Loucy (cell line): ENCODE results near the gene MRPL52.

Source experiments
- H2AFZ ChIP-seq: fragments of 200-600 bp; sonication (generic); 2 replicates; pipeline ENCODE4 v1.6.0; 2016; ENCODE audit warnings: antibody characterized with exemption, mild to moderate bottlenecking, low read length, moderate library complexity
- H3F3A ChIP-seq: fragments of 200-600 bp; 2 replicates; pipeline ENCODE4 v1.6.0; 2016; ENCODE audit warnings: antibody characterized with exemption, low read depth, mild to moderate bottlenecking
- H3K27me3 ChIP-seq: fragments of 200-600 bp; sonication (generic); 2 replicates; pipeline ENCODE4 v1.6.1; 2014; ENCODE audit warnings: low read length, mild to moderate bottlenecking; ENCODE audit not compliant: insufficient read depth, poor library complexity, severe bottlenecking
- H3K36me3 ChIP-seq: fragments of 200-600 bp; sonication (generic); 2 replicates; pipeline ENCODE4 v1.6.1; 2016; ENCODE audit warnings: low read length; ENCODE audit not compliant: insufficient read depth
- H3K4me1 ChIP-seq: fragments of 200-600 bp; sonication (generic); 2 replicates; pipeline ENCODE4 v1.5.1; 2014; ENCODE audit warnings: low read length, mild to moderate bottlenecking; ENCODE audit not compliant: insufficient read depth, poor library complexity, severe bottlenecking
- H3K4me2 ChIP-seq: fragments of 200-600 bp; sonication (generic); 2 replicates; pipeline ENCODE4 v1.6.0; 2014; ENCODE audit warnings: antibody characterized with exemption, low read length, low read depth, mild to moderate bottlenecking; ENCODE audit not compliant: poor library complexity, severe bottlenecking
- H3K4me3 ChIP-seq: fragments of 200-600 bp; sonication (generic); 2 replicates; pipeline ENCODE4 v1.5.1; 2014; ENCODE audit warnings: low read length, mild to moderate bottlenecking, mixed read lengths; ENCODE audit not compliant: poor library complexity, severe bottlenecking
- H3K79me2 ChIP-seq: fragments of 200-600 bp; sonication (generic); 2 replicates; pipeline ENCODE4 v1.6.1; 2014; ENCODE audit warnings: low read length; ENCODE audit not compliant: insufficient read depth
- H3K9ac ChIP-seq: fragments of 200-600 bp; sonication (generic); 2 replicates; pipeline ENCODE4 v1.6.0; 2014; ENCODE audit warnings: mild to moderate bottlenecking, low read depth, low read length, moderate library complexity; ENCODE audit not compliant: poor library complexity, severe bottlenecking
- H3K9me2 ChIP-seq: fragments of 200-600 bp; sonication (generic); replicated peaks from 2 replicates; pipeline ENCODE4 v1.6.1; 2016; ENCODE audit warnings: low read depth, low read length, mixed read lengths
- H3K9me3 ChIP-seq: fragments of 200-600 bp; sonication (generic); 2 replicates; pipeline ENCODE4 v1.6.1; 2014; ENCODE audit warnings: mild to moderate bottlenecking, antibody characterized with exemption, low read length, low read depth; ENCODE audit not compliant: insufficient read depth
- H4K20me1 ChIP-seq: fragments of 200-600 bp; sonication (generic); 2 replicates; pipeline ENCODE4 v1.6.0; 2014; ENCODE audit warnings: antibody characterized with exemption, low read length, mild to moderate bottlenecking; ENCODE audit not compliant: insufficient read depth, poor library complexity, severe bottlenecking
- EZH2phosphoT487 ChIP-seq: fragments of 200-600 bp; IDR thresholded peaks from 2 replicates; pipeline ENCODE4 v1.6.1; 2018; ENCODE audit warnings: antibody characterized with exemption, mild to moderate bottlenecking, moderate library complexity, borderline replicate concordance
- TF ChIP-seq, protein P1 (sequence below): fragments of 200-600 bp; sonication (generic); conservative IDR thresholded peaks from 2 replicates; pipeline ENCODE4 v1.5.1; 2014; ENCODE audit warnings: mild to moderate bottlenecking, antibody characterized with exemption, low read length

The MRPL52 gene

DNA sequence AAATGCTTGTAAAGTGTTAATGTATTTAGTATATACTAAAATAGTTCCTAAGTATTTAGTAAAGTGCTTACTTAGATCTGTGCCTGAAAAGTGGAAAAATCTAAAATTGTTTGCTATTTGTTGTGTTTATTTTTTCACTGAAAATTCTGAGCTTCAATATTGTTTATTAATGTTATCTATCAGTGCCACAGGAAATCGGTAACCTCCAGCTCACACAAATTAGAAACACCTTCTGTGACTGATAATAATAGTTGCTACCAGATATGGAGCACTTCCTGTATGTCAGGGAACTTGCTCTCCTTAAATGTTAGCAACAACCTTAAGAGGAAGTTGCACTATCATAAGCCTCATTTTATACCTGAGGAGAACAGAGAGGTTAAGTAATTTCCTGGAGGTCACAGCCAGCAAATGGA is 41.1 kb downstream of the MRPL52 start:
- peaks cover 3% of the 10 kb centered on the region; the same call in 1 of the 2 replicates for H3K79me2 ChIP-seq
- peak overlapping the region; percentile 83 for H3K4me3 ChIP-seq
- H4K20me1 ChIP-seq, result no peaks in the 10 kb centered on the region
- peaks cover 8% of the 10 kb centered on the region; the same call in 1 of the 2 replicates for H3K36me3 ChIP-seq
- H3K9ac ChIP-seq, result peak overlapping the region; percentile 81
- no peak for TF ChIP-seq EZH2phosphoT487
- TF ChIP-seq, protein P1, sequence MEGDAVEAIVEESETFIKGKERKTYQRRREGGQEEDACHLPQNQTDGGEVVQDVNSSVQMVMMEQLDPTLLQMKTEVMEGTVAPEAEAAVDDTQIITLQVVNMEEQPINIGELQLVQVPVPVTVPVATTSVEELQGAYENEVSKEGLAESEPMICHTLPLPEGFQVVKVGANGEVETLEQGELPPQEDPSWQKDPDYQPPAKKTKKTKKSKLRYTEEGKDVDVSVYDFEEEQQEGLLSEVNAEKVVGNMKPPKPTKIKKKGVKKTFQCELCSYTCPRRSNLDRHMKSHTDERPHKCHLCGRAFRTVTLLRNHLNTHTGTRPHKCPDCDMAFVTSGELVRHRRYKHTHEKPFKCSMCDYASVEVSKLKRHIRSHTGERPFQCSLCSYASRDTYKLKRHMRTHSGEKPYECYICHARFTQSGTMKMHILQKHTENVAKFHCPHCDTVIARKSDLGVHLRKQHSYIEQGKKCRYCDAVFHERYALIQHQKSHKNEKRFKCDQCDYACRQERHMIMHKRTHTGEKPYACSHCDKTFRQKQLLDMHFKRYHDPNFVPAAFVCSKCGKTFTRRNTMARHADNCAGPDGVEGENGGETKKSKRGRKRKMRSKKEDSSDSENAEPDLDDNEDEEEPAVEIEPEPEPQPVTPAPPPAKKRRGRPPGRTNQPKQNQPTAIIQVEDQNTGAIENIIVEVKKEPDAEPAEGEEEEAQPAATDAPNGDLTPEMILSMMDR, result no peak
- H3K4me2 ChIP-seq, result peak overlapping the region; percentile 69
- peak overlapping the region; percentile 83 for H2AFZ ChIP-seq
- no peaks in the 10 kb centered on the region for H3K9me3 ChIP-seq
- no peaks in the 10 kb centered on the region for H3K9me2 ChIP-seq
- H3K4me1 ChIP-seq, result peaks cover 17% of the 10 kb centered on the region
- H3K27me3 ChIP-seq, result no peaks in the 10 kb centered on the region
- H3F3A ChIP-seq, result peaks cover 4% of the 10 kb centered on the region; the same call in 1 of the 2 replicates

GRCh38 chr14:22871224-22872032 is 41.7 kb downstream of the MRPL52 start, which contains the start of gene LRP10:
TSS of gene LRP10 (plus strand) at chr14:22871740. CDS start at chr14:22872304, 564 bp downstream.
- no peaks in the 10 kb centered on the region for H3K9me3 ChIP-seq
- H2AFZ ChIP-seq, result peak within 1 kb of the TSS; percentile 83
- peak within 1 kb of the TSS; percentile 69 for H3K4me2 ChIP-seq
- H3K27me3 ChIP-seq, result no peaks in the 10 kb centered on the region
- peak within 1 kb of the TSS; percentile 81 for H3K9ac ChIP-seq
- H3K4me1 ChIP-seq, result peaks cover 14% of the 10 kb centered on the region
- H3F3A ChIP-seq, result peaks cover 4% of the 10 kb centered on the region; the same call in 1 of the 2 replicates
- H3K9me2 ChIP-seq, result no peaks in the 10 kb centered on the region
- H3K36me3 ChIP-seq, result peaks cover 8% of the 10 kb centered on the region; the same call in 1 of the 2 replicates
- no peaks in the 10 kb centered on the region for H4K20me1 ChIP-seq
- H3K4me3 ChIP-seq, result peak within 1 kb of the TSS; percentile 83
- peaks cover 3% of the 10 kb centered on the region; the same call in 1 of the 2 replicates for H3K79me2 ChIP-seq
- TF ChIP-seq, protein P1, result no peak
- no peak for TF ChIP-seq EZH2phosphoT487

GRCh38 chr14:22872033-22872832 is 42.5 kb downstream of the MRPL52 start:
- peak overlapping the region; percentile 83 for H2AFZ ChIP-seq
- H3K4me2 ChIP-seq, result peak overlapping the region; percentile 69
- peak overlapping the region; percentile 81 for H3K9ac ChIP-seq
- H3K36me3 ChIP-seq, result peaks cover 10% of the 10 kb centered on the region; the same call in 1 of the 2 replicates
- H3K79me2 ChIP-seq, result peaks cover 3% of the 10 kb centered on the region; the same call in 1 of the 2 replicates
- H3K27me3 ChIP-seq, result no peaks in the 10 kb centered on the region
- H3K9me3 ChIP-seq, result no peaks in the 10 kb centered on the region
- peaks cover 4% of the 10 kb centered on the region; the same call in 1 of the 2 replicates for H3F3A ChIP-seq
- no peaks in the 10 kb centered on the region for H4K20me1 ChIP-seq
- no peaks in the 10 kb centered on the region for H3K9me2 ChIP-seq
- no peak for TF ChIP-seq EZH2phosphoT487
- TF ChIP-seq, protein P1, result peak; percentile 97
- H3K4me1 ChIP-seq, result peaks cover 13% of the 10 kb centered on the region
- H3K4me3 ChIP-seq, result peak overlapping the region; percentile 83
